Stimulated activated CD4-positive, alpha-beta T cell treated with anti-CD3 and anti-CD28 coated beads, Interleukin-4, amount 100 ng/mL, for 48 hours (primary cell): ENCODE measurements around the gene SHROOM4.

Source experiments
- DNase-seq, 2 donors: peaks; one replicate each; pipeline ENCODE4 v3.0.0-alpha.2; 2020; ENCODE audit warnings: low read depth in 2 of 2

Gene SHROOM4

DNA sequence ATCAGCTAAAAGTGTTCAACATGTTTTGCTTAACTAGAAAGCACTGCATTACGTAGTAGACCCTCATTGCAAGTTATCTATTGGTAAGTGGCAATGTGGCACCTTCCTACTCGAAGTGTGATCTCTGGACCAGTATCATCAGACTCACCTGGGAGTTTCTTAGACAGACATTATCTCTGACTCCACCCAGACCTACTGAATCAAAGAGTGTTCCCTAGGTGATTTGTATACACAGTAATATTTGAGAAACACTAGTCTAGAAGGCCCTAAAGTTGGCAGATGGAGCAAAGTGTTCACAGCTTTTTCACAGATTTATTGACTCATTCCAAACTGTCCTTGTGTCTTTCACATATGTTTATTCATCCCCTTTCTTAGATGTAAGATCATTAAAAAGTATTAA, 35.7 kb downstream of the SHROOM4 start:
- DNase-seq: no peak

DNA sequence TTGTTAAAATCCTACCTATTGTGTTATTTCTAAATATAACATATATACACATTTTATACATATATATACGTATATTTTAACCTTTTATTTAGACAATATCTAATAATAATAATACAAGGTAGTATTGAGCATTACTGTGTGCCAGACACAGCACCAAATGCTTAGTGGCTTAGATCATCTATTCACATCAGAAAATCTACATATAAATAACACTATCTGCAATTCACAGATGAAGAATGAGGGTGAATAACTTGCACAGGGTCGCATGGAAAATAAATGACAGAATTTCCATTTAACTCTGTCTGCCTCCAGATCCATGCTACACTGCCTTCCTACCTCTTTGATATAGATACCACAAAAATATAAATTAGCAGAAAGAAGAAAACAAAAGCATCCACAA, 37.7 kb downstream of the SHROOM4 start:
- DNase-seq: no peak

DNA sequence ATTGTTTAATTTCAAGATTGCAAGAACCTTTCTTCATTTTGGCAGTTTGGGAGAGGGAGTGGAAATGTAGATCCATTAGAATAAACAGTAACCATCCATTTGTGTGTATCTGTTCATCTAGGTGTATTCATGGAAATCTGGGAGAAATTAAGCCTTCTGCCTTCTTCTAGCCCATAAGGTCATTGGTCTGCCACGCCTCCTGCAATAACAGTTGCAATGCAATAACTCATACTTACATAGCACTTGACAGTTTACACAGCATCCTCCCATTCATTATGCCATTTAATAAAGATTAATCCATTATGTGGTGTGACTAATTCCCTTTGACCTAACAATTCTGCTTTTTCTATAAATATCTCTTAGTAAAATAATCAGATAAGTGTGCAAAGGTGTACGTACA, 42.6 kb downstream of the SHROOM4 start:
- DNase-seq: no peak

DNA sequence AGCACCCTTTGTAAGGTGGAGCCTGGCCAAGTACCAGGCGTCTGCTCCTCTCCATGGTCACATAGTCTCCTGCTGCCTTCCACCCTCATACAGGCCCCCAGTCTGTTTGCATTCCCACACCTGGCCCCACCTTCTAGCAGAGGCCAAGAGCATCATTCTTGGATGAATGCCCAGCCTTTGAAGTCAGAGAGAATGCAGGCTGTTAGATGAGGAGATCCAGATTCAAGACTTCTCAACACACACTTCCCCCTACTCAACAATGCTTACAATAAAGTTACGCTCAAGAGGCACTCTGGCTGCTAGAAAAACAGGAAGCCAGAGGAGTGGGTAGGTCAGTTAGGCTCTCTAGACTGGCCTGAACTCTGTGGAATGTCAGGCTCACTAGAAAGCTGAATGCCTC, 43.3 kb downstream of the SHROOM4 start:
- DNase-seq: no peak

DNA sequence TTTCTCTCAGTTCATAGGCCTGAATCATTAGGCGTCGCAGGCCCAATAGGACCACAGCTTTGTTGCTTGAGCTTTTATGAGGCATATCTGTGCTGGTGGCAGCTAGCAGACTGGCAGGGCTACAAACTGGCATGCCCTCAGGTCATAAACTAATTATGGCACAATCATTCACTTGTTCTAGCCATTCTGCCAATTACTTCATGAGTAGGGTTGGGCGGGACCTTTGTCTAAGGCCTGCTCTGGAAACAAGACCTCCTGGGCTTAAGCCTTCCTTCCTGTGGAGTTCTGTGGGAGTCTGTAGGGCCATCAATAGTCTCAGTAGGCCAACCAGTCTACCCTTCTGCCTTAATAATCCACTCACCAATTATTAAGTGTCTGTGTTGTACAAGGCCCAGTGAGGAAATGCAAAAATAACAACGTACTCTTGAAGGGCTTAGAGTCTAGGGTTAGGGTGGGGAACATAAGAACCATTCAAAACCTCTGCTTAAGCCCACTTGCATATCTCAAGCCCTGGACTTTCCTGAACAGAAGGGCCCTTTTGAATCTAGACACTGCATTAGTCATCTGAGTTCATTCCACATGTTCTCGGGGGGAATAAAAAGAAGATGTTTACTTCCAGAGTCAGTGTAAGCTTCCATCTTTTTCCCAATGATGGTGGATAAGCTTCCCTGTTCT, 44.5 kb downstream of the SHROOM4 start:
- no peak for DNase-seq

DNA sequence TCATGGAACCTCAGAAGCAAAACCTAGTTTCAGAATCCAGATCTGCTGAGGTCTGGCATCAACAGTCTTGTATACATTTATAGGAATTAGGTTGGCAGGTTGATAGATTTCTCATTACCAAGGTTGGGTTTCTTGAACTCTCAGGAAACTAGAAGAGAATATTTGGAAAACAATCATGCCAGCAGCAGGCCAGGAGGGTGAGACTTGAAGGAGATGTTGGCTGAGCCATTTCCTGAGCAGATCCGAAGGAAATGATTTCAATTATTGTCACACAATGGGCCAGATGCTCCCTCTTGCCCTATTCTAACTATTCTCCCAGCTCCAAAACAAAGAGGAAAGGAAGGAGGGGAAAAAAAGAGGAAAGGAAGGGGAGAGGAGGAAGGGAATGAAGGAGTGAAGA, 45.2 kb downstream of the SHROOM4 start:
- DNase-seq: no peak

DNA sequence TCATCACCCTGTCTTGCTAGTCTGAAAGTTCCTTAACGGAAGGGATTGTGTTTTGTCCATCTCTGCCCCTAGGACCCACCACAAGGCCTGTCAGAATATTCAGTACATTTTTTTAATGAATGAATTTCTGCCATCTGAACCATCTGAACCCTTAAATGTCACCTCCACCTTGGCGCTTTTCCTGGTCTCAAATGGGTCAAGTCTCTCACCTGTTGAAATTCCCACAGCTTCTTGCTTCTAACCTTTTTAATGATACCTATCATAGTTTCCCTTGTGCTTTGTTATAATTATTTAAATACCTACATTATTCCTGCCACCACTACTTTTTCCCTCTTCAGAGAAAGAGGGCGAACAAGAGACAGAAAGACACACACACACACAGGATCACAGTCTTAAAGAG, 48.0 kb downstream of the SHROOM4 start:
- no peak for DNase-seq

DNA sequence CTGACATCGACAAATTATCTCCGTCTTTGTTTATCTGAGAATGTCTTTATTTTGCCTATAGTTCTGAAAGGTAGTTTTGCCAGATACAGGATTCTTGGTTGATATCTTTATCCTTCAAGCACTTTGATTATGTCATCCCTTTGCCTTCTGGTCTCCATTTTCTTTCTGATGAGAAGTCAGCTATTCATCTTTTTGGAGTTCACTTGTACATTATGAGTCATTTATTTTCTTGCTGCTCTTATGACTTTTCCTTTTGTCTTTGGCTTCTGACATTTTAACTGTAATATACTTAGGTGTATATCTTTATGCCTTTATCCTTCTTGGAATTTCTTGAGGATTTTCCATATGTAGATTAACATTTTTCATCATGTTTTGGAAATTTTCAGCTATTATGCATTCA, 51.4 kb downstream of the SHROOM4 start:
- no peak for DNase-seq

DNA sequence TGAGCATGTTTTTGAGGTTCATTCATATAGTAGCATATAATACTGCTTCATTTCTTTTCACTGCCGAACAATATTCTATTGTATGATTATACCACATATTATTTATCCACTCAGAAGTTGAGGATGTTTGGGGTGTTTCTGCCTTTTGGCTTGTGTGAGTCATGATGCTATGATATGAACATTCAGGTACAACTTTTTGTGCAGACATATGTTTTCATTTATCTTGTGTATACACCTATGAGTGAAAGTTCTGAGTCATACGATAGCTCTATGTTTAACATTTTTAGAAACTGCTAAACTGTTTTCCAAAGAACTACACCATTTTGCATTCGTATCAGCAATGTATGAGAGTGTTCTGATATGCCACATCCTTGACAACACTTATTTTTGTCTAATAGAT, 57.7 kb downstream of the SHROOM4 start:
- DNase-seq: no peak

DNA sequence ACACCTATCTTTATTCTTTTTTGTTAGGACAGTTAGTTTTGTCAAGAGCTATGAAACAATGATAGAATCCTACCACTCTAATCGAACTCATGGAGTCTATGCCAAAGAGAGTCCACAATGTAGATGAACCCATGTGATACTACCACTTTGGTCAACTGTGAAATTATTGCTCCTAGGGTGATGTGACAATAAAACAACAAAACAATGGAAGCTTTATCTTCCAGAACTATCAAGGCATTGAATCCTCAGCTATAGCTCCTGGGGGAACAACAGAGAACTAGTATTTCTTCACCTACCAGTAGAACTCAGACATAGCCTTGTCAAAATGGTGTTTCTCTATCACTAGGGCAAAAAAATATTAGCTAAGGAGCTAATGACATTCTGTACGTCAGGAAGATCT, 62.9 kb downstream of the SHROOM4 start:
- no peak for DNase-seq

DNA sequence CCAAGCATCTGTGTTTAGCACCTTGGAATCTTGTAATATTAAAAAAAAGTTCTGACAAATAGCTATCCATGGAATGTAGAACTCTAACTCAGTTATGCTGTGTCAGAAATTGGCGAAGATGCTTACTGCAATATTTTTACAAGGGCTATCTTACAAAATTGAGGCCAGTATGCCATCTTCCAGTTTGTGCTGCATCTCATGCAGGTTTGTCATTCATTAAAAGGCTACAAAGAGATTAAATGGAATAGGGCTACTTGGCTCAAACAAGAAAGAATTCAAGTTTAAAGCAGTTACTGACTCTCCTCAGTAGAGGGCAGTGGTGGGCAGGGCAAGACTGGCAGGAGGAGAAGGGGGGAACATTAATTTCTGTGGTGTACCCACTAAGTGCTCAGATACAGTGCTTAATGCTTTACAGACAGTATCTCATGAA, 66.5 kb downstream of the SHROOM4 start:
- DNase-seq: peak; percentile 0

DNA sequence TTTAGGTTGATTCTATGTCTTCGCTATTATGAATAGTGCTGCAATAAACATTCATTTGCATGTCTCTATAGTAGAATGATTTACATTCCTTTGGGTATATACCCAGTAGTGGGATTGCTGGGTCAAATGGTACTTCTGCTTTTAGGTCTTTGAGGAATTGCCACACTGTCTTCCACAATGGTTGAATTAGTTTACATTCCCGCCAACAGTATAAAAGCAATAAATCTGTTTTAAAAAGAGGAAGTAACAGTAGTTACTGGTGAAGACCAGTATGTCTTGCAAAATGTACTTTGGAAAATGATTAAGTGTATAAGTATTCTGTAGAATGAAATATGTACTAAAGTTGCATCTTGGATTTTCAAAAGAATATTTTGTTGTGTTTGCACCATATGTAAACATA, 77.3 kb downstream of the SHROOM4 start:
- DNase-seq: no peak

DNA sequence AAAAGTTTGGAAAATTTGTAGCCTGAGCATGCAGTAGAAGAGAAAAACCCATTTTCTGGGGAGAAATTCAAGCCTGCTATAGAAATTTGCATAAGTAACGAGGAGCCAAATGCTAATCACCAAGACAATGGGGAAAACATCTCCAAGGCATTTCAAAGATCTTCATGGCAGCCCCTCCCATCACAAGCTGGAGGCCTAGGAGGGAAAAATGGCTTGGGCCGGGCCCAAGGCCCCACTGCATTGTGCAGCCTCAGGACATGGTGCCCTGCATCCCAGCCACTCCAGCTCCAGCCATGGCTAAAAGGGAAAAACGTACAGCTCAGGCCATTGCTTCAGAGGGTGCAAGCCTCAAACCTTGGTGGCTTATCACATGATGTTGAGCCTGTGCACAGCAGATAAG, 87.7 kb downstream of the SHROOM4 start:
- DNase-seq: no peak

DNA sequence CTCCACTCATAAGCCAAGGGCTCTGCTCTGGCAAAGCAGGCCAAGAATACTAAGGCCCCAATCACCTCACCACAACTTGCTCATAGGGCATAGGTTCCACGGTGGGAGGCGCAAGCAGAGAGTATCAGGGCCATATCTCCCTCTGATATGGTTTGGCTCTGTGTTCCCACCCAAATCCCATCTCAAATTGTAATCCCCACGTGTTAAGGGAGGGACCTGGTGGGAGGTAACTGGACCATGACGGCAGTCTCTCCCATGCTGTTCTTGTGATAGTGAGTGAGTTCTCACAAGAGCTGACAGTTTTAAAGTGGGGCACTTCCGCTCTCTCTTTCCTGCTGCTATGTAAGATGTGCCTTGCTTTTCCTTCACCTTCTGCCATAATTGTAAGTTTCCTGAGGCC, 88.7 kb downstream of the SHROOM4 start:
- no peak for DNase-seq

DNA sequence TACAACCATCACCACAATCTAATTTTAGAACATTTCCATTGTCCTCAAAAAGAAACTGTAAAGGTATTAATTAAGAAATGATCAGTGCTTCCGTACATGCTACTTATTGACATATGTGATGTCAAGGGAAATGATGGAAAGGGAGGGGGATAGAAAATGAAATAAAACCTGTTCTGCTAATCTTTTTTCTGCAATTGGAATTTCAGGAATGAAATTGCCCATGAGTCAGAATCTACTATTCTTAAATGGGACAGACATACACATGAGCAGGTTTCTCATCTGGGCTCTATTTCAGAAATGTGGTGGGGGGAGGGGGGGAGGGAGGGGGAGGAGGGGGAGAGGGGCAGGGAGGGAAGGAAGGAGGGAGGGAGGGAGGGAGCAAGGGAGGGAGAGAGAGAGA, 91.0 kb downstream of the SHROOM4 start:
- DNase-seq: no peak

DNA sequence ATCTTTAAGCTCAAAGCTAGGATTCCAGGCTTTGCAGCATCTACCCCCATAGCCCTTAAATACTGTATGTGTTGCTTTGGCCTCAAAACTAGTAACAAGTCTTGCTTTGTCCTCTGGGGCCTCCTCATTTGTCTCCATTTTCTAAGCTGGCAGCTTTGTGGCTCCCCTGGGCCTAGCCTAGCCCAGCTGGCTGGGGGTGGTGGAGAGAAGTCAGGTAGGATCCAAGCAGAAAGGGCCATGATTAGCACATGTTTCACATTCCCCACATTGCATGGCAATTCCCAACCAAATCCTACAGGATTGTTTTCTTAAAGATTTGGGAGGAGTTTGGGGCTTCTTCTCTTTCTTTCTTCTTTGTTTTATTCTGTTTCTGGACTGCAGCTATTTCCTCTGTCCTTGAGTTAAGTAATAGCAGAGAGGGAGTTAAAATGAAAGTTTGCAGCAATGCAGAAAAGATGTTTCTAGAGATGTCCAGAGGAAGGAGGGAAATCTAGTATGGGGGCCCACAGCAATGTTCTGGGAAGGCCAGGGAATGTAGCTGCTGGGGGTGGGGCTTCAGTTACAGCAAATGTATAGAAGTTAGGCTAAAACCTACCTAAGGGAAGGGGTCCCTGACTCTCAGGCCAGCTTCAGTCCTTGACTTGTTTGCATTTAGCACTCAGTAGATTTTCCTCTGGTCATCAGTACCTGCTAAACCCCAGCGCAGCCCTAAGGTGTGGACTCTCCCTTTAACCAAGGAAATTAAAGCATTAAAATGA, 92.1 kb downstream of the SHROOM4 start:
- no peak for DNase-seq

DNA sequence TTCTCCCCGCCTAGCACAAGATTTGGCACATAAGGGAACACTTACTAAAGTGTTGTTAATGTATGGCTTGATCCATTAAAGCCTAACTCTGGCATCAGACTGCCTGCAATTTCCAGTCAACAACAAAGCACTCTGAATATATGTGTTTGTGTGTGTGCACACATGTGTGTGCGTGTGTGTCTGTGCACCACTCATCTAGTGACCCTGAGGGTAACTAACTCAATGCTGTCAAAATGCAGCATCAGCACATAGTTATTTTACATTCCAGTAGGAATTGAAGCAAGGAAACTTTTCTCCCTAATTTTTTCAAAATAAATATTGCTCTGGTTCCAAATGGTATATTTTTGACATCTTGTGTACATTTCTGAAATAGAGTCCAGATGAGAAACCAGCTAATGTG, 94.4 kb downstream of the SHROOM4 start:
- no peak for DNase-seq

DNA sequence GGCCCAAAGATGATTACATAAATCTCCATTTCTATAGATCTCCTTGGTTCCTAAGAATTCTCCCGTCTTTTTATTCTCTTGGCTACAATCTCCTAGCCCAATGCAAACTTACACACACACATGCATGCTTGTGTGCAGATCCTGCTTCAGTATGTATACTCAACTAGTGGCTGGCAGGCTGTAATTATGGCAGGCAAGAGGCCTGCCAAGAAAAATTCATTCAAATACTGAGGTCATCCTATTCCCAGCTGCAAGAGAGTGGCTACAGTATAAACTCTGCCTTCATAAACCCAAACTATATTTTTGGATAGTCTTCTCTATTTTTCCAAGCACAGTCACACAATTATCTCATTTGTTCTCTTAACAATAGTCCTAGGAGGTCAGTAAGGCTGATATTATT, 95.2 kb downstream of the SHROOM4 start:
- no peak for DNase-seq

DNA sequence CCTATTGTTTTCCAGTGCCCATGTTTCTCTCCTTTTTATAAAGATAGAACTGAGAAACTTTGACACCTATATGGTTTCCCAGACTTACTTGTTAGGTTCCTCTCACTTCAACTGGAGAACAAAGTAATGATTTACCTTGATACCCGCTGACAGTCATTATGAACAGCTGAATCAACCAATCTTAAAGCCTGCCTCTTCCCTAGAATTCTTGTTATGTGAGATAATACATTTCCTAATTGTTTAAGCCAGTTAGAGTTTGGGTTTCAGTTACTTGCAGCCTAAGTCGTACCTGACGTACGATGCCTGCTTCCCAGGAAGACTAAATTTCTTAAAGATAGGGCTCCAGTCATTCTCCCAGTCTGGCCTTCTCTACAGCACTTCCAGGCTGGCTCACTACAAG, 97.3 kb downstream of the SHROOM4 start:
- DNase-seq: no peak

DNA sequence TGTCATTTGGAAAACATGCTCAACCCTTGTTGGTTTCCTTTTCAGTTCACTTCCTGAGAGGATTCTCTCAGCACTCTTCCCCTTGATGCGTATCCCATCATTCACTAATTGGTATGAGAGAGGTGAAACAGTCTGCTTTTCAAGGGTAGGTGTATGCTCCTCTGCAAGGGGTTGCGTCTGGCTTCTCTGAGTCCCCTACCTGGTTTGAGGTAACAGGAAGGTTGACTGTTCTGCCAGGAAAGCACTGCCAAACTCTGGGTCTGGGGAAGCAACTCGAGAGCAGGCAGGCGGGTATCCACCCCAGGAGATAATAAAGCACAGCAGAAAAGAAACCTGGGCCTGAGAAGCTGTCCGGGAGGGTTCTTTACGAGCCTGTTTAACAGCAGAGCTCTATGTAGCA, 101.2 kb downstream of the SHROOM4 start:
- DNase-seq: no peak

DNA sequence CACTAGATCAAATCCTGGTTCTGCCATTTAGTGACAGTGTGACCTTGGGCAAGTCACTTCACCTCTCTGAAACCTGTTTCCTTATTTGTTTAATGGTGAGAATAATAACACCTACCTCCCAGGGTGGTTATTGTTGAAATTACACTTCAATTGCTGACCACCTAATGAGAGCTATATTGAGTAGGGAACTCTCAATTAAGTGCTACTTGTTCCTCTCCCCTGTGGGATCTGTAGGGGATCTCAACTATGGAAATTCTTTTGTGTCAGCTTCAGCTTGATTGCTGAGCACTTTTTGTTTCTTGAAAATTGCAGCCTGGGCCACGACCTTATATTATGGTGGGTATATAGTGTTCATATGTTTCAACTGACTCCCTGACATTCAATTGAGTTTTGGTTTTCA, 102.1 kb downstream of the SHROOM4 start:
- DNase-seq: no peak

DNA sequence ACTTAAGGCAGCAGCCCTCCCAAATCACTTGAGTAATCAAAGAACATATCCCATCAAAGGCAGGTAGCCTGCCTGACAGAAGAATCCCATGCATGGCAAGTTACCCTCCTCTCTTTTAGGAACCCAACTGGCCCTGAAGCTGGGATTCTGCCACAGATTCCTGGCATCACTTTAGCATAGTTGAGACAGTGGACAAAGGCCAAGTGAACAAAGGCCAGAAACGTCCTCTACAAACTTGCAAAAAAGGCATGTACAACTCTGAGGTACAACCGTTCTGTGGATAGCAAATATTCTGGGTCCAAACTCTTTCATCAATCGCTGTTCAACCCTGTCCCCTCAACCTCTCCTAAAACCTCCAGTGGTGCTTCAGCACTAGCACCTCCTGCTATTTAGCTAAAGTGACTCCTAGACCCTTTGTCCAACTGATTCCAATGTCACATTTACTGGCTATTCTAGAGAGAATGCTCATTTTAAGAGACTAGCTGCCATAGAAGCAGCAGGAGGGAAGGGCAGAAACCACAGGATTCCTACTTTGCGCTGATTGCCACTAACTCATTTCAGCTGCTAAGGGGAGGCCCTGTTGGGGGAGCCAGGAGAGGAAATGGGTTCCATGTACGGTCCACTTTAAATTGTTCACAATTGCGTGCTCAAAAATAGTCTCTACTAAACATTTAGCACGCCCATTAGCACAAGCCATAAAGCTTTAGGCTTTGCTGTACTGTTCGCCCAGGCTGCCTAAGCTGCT, 105.9 kb downstream of the SHROOM4 start:
- no peak for DNase-seq

DNA sequence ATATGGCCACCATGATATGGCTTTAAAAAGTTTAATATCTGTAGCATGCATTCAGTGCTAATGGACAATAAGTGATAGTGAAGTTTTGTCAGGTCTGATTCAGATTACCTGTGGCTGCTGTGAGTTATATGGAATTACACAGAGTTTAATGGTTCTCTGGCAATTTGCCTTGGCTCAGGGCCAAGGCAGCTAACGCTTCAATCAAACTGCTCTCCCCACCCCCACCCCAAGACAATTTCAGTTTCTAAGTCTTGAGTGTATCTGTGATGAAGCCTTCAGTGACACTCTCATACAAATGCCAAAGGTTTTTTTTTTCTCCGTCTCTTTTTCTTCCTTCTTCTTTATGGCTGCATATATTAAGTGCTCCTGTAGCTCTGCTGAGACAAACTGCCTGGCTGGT, 106.6 kb downstream of the SHROOM4 start:
- no peak for DNase-seq
